ENCODE measurements around the gene ELAC1.

DNA sequence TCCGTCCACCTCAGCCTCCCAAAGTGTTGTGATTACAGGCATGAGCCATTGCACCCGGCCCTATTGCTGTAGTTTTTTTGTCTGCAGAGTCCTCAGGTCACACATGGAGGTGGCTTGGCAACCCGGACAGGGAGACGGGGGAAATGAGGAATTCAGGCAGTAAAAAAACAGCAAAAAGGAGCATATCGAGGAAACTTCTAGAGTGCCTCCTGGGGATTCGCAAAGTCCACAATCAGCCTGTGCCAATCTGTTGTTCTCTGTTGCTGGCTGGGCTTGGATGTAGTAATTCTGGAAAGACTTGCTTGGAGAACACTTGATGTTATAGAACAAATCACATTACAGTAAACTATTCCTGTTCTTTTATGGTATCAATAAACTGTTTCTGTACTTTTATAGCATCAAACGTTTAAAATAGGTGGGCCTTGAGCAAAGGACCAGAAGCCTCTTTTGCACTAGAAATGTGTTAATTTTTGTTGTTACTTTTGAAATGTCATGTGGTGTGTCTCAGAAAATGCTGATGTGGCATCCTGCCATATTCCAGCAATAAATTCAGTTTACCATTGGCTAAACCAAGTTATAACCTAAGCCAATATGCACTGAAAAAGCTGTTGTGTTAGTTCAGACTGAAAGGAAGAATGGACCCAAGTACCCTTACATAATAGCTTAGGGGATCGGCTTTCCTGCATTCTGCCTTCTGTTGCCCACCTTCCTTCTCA is 14.4 kb downstream of the ELAC1 start:
- no peak for TF ChIP-seq POLR2A (IDR thresholded peaks at IDR 0.05; ENCODE audit: low read length)
- TF ChIP-seq MAFK (IDR thresholded peaks at IDR 0.05; ENCODE audit: partially characterized antibody) = peak; percentile 82
- TF ChIP-seq PHF8 (IDR thresholded peaks at IDR 0.05; ENCODE audit: borderline replicate concordance, low read depth) = no peak
- TF ChIP-seq, protein P1, sequence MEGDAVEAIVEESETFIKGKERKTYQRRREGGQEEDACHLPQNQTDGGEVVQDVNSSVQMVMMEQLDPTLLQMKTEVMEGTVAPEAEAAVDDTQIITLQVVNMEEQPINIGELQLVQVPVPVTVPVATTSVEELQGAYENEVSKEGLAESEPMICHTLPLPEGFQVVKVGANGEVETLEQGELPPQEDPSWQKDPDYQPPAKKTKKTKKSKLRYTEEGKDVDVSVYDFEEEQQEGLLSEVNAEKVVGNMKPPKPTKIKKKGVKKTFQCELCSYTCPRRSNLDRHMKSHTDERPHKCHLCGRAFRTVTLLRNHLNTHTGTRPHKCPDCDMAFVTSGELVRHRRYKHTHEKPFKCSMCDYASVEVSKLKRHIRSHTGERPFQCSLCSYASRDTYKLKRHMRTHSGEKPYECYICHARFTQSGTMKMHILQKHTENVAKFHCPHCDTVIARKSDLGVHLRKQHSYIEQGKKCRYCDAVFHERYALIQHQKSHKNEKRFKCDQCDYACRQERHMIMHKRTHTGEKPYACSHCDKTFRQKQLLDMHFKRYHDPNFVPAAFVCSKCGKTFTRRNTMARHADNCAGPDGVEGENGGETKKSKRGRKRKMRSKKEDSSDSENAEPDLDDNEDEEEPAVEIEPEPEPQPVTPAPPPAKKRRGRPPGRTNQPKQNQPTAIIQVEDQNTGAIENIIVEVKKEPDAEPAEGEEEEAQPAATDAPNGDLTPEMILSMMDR (IDR thresholded peaks at IDR 0.05) = no peak
- TF ChIP-seq, protein P2, sequence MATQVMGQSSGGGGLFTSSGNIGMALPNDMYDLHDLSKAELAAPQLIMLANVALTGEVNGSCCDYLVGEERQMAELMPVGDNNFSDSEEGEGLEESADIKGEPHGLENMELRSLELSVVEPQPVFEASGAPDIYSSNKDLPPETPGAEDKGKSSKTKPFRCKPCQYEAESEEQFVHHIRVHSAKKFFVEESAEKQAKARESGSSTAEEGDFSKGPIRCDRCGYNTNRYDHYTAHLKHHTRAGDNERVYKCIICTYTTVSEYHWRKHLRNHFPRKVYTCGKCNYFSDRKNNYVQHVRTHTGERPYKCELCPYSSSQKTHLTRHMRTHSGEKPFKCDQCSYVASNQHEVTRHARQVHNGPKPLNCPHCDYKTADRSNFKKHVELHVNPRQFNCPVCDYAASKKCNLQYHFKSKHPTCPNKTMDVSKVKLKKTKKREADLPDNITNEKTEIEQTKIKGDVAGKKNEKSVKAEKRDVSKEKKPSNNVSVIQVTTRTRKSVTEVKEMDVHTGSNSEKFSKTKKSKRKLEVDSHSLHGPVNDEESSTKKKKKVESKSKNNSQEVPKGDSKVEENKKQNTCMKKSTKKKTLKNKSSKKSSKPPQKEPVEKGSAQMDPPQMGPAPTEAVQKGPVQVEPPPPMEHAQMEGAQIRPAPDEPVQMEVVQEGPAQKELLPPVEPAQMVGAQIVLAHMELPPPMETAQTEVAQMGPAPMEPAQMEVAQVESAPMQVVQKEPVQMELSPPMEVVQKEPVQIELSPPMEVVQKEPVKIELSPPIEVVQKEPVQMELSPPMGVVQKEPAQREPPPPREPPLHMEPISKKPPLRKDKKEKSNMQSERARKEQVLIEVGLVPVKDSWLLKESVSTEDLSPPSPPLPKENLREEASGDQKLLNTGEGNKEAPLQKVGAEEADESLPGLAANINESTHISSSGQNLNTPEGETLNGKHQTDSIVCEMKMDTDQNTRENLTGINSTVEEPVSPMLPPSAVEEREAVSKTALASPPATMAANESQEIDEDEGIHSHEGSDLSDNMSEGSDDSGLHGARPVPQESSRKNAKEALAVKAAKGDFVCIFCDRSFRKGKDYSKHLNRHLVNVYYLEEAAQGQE (IDR thresholded peaks at IDR 0.05) = no peak
- no peak for TF ChIP-seq CEBPB (IDR thresholded peaks at IDR 0.05)
- TF ChIP-seq, protein P3, sequence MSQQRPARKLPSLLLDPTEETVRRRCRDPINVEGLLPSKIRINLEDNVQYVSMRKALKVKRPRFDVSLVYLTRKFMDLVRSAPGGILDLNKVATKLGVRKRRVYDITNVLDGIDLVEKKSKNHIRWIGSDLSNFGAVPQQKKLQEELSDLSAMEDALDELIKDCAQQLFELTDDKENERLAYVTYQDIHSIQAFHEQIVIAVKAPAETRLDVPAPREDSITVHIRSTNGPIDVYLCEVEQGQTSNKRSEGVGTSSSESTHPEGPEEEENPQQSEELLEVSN (IDR thresholded peaks at IDR 0.05; ENCODE audit: borderline replicate concordance, low read depth) = no peak
- TF ChIP-seq JUNB (IDR thresholded peaks at IDR 0.05) = no peak
- no peak for TF ChIP-seq ZFP36 (IDR thresholded peaks at IDR 0.05; ENCODE audit: borderline replicate concordance, partially characterized antibody)
- no peak for TF ChIP-seq SREBF2 (IDR thresholded peaks at IDR 0.05)

Measured in A549 (cell line).